ENCODE measurements around the gene KDM2B.
A peak's percentile ranks its signal among the peaks of the same experiment; 100 is the strongest.

The KDM2B gene

DNA sequence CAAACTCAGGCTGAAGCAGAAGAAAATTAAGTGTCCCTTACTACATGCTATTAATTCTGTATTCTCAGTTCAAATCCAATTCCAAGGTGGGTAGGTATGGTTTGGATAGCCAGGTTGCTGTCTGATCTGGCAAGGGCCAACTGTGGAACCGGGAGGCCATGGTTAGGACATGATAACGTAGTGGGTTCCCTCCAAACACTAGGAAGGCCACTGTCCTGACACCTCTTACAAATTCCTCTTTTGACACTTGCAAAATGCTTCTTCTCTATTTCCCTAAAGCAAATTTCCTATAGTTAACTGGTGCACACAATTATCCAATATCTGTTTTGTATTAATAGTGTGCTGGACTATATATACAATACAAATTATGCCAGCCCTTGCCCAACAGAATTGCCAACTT is 110.1 kb downstream of the KDM2B start:
- H4K20me1 ChIP-seq (ENCODE audit: insufficient read depth, low read length): no peaks in the 10 kb centered on the region
- no peaks in the 10 kb centered on the region for H3K36me3 ChIP-seq (replicated peaks; ENCODE audit: insufficient read depth, low read length)
- H3K4me1 ChIP-seq (ENCODE audit: low read length): no peaks in the 10 kb centered on the region
- no peak overlapping the region for H3K27ac ChIP-seq (ENCODE audit: low read length)
- no peaks in the 10 kb centered on the region for H3K9me2 ChIP-seq (replicated peaks; ENCODE audit: insufficient read depth, low read length)
- H3K4me2 ChIP-seq (ENCODE audit: low read depth, low read length): no peak overlapping the region
- H3K4me3 ChIP-seq (ENCODE audit: low read length): no peak overlapping the region
- no peak for DNase-seq
- H2AFZ ChIP-seq (ENCODE audit: low read length): no peak overlapping the region
- no peaks in the 10 kb centered on the region for H3K9me3 ChIP-seq (replicated peaks; ENCODE audit: insufficient read depth, low read length)
- peaks cover 4% of the 10 kb centered on the region for H3K79me2 ChIP-seq (ENCODE audit: low read length)
- no peak for TF ChIP-seq CTCF (IDR thresholded peaks at IDR 0.05; ENCODE audit: low read length)
- no peak for TF ChIP-seq EZH2phosphoT487 (IDR thresholded peaks at IDR 0.05; ENCODE audit: low read length)
- TF ChIP-seq EZH2 (optimal IDR thresholded peaks at IDR 0.05; ENCODE audit: low read depth, low read length): no peak
- no peak overlapping the region for H3K9ac ChIP-seq (ENCODE audit: low read length)
- no peaks in the 10 kb centered on the region for H3K27me3 ChIP-seq (replicated peaks; ENCODE audit: insufficient read depth, low read length)
- H3F3A ChIP-seq (ENCODE audit: insufficient read depth, low read length): no peaks in the 10 kb centered on the region

DNA sequence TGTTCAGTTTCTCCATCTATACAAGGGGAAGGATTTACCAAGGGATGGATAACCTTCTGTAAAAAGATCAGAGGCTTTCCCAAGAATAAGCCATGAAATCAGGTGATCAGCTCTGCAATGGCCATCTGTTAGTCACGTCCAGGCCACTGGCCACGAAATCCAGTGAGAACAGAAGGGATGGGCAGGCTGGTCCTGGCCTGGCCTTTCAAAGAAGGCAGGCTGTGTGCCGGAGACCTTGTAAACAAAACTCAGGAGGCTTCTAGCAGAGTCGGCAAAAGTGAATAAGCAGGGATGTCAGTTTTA is 112.4 kb downstream of the KDM2B start:
- Histone ChIP-seq H3K9me3 (replicated peaks; ENCODE audit: insufficient read depth, low read length) (no peaks in the 10 kb centered on the region), H3K36me3 (replicated peaks; ENCODE audit: insufficient read depth, low read length) (no peaks in the 10 kb centered on the region), H3K79me2 (ENCODE audit: low read length) (peaks cover 25% of the 10 kb centered on the region), H3F3A (ENCODE audit: insufficient read depth, low read length) (no peaks in the 10 kb centered on the region), H3K27me3 (replicated peaks; ENCODE audit: insufficient read depth, low read length) (no peaks in the 10 kb centered on the region), H2AFZ (ENCODE audit: low read length) (no peak overlapping the region), H3K4me2 (ENCODE audit: low read depth, low read length) (no peak overlapping the region), H3K4me1 (ENCODE audit: low read length) (no peaks in the 10 kb centered on the region), H3K9me2 (replicated peaks; ENCODE audit: insufficient read depth, low read length) (no peaks in the 10 kb centered on the region), H4K20me1 (ENCODE audit: insufficient read depth, low read length) (no peaks in the 10 kb centered on the region), H3K27ac (ENCODE audit: low read length) (no peak overlapping the region), H3K4me3 (ENCODE audit: low read length) (no peak overlapping the region), H3K9ac (ENCODE audit: low read length) (no peak overlapping the region)
- DNase-seq: no peak
- TF ChIP-seq EZH2 (optimal IDR thresholded peaks at IDR 0.05; ENCODE audit: low read depth, low read length) (no peak), EZH2phosphoT487 (IDR thresholded peaks at IDR 0.05; ENCODE audit: low read length) (no peak), CTCF (IDR thresholded peaks at IDR 0.05; ENCODE audit: low read length) (no peak)

- H3K4me2 ChIP-seq (ENCODE audit: low read depth, low read length): peak overlapping the region; percentile 55; the same call in 1 of the 2 replicates
- H3K9ac ChIP-seq (ENCODE audit: low read length): 0 out of 2 replicates have a peak overlapping the region, but pooled peaks have one; percentile 33
- no peak overlapping the region for H3K27ac ChIP-seq (ENCODE audit: low read length)
- peak overlapping the region; percentile 53 for H3K4me3 ChIP-seq (ENCODE audit: low read length)
- H3K79me2 ChIP-seq (ENCODE audit: low read length): peaks cover 25% of the 10 kb centered on the region
- H4K20me1 ChIP-seq (ENCODE audit: insufficient read depth, low read length): no peaks in the 10 kb centered on the region
- H2AFZ ChIP-seq (ENCODE audit: low read length): no peak overlapping the region
- no peaks in the 10 kb centered on the region for H3K9me3 ChIP-seq (replicated peaks; ENCODE audit: insufficient read depth, low read length)
- TF ChIP-seq EZH2 (optimal IDR thresholded peaks at IDR 0.05; ENCODE audit: low read depth, low read length): no peak
- TF ChIP-seq EZH2phosphoT487 (IDR thresholded peaks at IDR 0.05; ENCODE audit: low read length): no peak
- no peak for TF ChIP-seq CTCF (IDR thresholded peaks at IDR 0.05; ENCODE audit: low read length)
- no peaks in the 10 kb centered on the region for H3F3A ChIP-seq (ENCODE audit: insufficient read depth, low read length)
- H3K4me1 ChIP-seq (ENCODE audit: low read length): no peaks in the 10 kb centered on the region
- no peak for DNase-seq
- no peaks in the 10 kb centered on the region for H3K36me3 ChIP-seq (replicated peaks; ENCODE audit: insufficient read depth, low read length)
- H3K9me2 ChIP-seq (replicated peaks; ENCODE audit: insufficient read depth, low read length): no peaks in the 10 kb centered on the region
- no peaks in the 10 kb centered on the region for H3K27me3 ChIP-seq (replicated peaks; ENCODE audit: insufficient read depth, low read length)
Measured at GRCh38 chr12:121467638-121468498, 113.0 kb downstream of the KDM2B start.

All from MM.1S (cell line).